ENCODE data around the gene GLDC.
"Not testable (repeated sequence)": the region's sequence is repeated elsewhere in the genome, so short reads cannot be mapped to it uniquely, and the experiment has no call there.

GLDC gene

GRCh38 chr9:6645355-6646292 is at the start of gene GLDC:
TSS of gene GLDC (minus strand) at chr9:6645729. CDS start at chr9:6645499, 230 bp downstream.
- DNase-seq (ENCODE audit: extremely low read depth in 1 of 2, low read depth in 1 of 2), result peak in 1 of 2 donors; percentile 9

- DNase-seq (ENCODE audit: extremely low read depth in 1 of 2, low read depth in 1 of 2), result no peak
Measured at GRCh38 chr9:6692881-6693361, 47.4 kb upstream of the GLDC start.

- no peak for DNase-seq (ENCODE audit: extremely low read depth in 1 of 2, low read depth in 1 of 2)
Measured at GRCh38 chr9:6692433-6692832, 46.9 kb upstream of the GLDC start.

- DNase-seq (ENCODE audit: extremely low read depth in 1 of 2, low read depth in 1 of 2), result not testable (repeated sequence)
Measured at GRCh38 chr9:6690675-6691070, 45.1 kb upstream of the GLDC start.

- DNase-seq (ENCODE audit: extremely low read depth in 1 of 2, low read depth in 1 of 2), result no peak
Measured at GRCh38 chr9:6689893-6690674, 44.6 kb upstream of the GLDC start.

GRCh38 chr9:6687180-6687579 is 41.7 kb upstream of the GLDC start:
- no peak for DNase-seq (ENCODE audit: extremely low read depth in 1 of 2, low read depth in 1 of 2)

GRCh38 chr9:6686396-6686795 is 40.9 kb upstream of the GLDC start:
- no peak for DNase-seq (ENCODE audit: extremely low read depth in 1 of 2, low read depth in 1 of 2)

- no peak for DNase-seq (ENCODE audit: extremely low read depth in 1 of 2, low read depth in 1 of 2)
Measured at GRCh38 chr9:6681957-6682501, 36.5 kb upstream of the GLDC start.

GRCh38 chr9:6681147-6681956 is 35.8 kb upstream of the GLDC start:
- DNase-seq (ENCODE audit: extremely low read depth in 1 of 2, low read depth in 1 of 2), result peak; percentile 72 to 82

GRCh38 chr9:6680797-6681146 is 35.2 kb upstream of the GLDC start:
- peak in 1 of 2 donors; percentile 40 for DNase-seq (ENCODE audit: extremely low read depth in 1 of 2, low read depth in 1 of 2)

GRCh38 chr9:6677803-6678202 is 32.3 kb upstream of the GLDC start:
- DNase-seq (ENCODE audit: extremely low read depth in 1 of 2, low read depth in 1 of 2), result no peak

- no peak for DNase-seq (ENCODE audit: extremely low read depth in 1 of 2, low read depth in 1 of 2)
Measured at GRCh38 chr9:6676254-6676921, 30.9 kb upstream of the GLDC start.

GRCh38 chr9:6675268-6675667 is 29.7 kb upstream of the GLDC start:
- DNase-seq (ENCODE audit: extremely low read depth in 1 of 2, low read depth in 1 of 2), result no peak

- no peak for DNase-seq (ENCODE audit: extremely low read depth in 1 of 2, low read depth in 1 of 2)
Measured at GRCh38 chr9:6673326-6674025, 27.9 kb upstream of the GLDC start.

- no peak for DNase-seq (ENCODE audit: extremely low read depth in 1 of 2, low read depth in 1 of 2)
Measured at GRCh38 chr9:6672118-6672517, 26.6 kb upstream of the GLDC start.

- DNase-seq (ENCODE audit: extremely low read depth in 1 of 2, low read depth in 1 of 2), result no peak
Measured at GRCh38 chr9:6671416-6671815, 25.9 kb upstream of the GLDC start.

- no peak for DNase-seq (ENCODE audit: extremely low read depth in 1 of 2, low read depth in 1 of 2)
Measured at GRCh38 chr9:6669881-6670280, 24.4 kb upstream of the GLDC start.

- no peak for DNase-seq (ENCODE audit: extremely low read depth in 1 of 2, low read depth in 1 of 2)
Measured at GRCh38 chr9:6667633-6668280, 22.2 kb upstream of the GLDC start.

GRCh38 chr9:6667080-6667479 is 21.6 kb upstream of the GLDC start:
- DNase-seq (ENCODE audit: extremely low read depth in 1 of 2, low read depth in 1 of 2), result no peak
